KOPT-K1 (cell line): ENCODE results near the gene CLDND2.

ENCODE experiments used
- H3K27ac ChIP-seq: fragments of 200-600 bp; sonication (generic); 2 replicates; pipeline ENCODE4 v1.5.1; 2016; ENCODE audit warnings: antibody characterized with exemption, mild to moderate bottlenecking, low read depth, low read length; ENCODE audit not compliant: poor library complexity, severe bottlenecking
- H3K36me3 ChIP-seq: fragments of 200-600 bp; sonication (generic); 2 replicates; pipeline ENCODE4 v1.5.1; 2017; ENCODE audit warnings: antibody characterized with exemption, mild to moderate bottlenecking, low read length, moderate library complexity; ENCODE audit not compliant: insufficient read depth
- H3K9me3 ChIP-seq: fragments of 200-600 bp; sonication (generic); 2 replicates; pipeline ENCODE4 v1.5.1; 2017; ENCODE audit warnings: antibody characterized with exemption, low read length, mild to moderate bottlenecking; ENCODE audit not compliant: insufficient read depth, poor library complexity, severe bottlenecking

CLDND2 gene

DNA sequence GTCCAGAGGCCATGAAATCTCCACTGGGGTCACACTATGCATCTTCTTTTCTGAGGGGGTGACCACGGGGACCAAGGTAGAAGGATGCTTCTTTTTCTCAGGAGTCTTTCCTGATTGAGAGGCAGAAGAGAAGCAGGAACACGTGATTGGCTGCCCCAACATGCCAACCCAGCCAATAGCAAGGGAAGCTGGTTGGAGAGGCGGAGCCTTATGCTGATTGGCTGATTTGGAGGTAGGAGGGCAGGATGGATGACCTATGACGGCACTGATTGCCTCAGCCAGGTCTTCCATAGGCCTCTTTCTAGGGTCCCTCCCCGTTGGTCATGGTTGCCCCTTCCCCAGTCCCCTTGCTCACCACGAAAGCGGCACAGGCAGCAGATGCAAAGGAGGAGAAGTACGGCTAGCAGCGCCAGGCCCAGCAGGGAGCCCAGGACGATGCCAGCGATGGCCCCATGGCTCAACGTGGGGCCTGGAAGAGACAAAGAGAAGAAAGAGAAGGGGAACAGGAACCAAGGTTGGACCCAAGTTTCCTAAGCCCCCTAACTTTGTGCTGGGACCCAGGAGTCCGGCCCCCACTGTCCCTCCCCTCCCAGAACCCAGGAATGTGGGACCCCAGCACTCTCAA lies 34.9 kb downstream of the CLDND2 start:
- Histone ChIP-seq H3K9me3 (peaks cover 8% of the 10 kb centered on the region), H3K27ac (no peak overlapping the region), H3K36me3 (no peaks in the 10 kb centered on the region)

DNA sequence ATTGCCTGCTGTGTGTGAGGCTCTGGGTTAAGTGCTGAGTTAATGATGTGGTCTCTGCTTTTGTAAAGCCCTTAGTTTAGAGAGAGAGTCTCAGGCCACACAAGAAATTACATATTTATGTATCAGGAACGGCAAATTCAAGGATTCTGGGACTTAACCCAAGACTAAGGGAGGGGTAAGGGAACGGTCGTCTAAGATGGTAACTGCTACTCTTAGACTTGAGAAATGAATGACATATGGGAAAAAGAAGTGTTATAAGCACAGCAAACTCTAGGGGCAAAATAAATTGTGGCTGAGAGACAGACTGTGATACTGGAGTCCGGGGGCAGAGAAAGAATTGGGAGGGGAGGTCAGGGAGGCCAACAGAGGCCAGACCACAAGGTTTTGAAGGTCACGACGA lies 37.1 kb downstream of the CLDND2 start:
- Histone ChIP-seq H3K9me3 (peaks cover 8% of the 10 kb centered on the region), H3K36me3 (no peaks in the 10 kb centered on the region), H3K27ac (no peak overlapping the region)

DNA sequence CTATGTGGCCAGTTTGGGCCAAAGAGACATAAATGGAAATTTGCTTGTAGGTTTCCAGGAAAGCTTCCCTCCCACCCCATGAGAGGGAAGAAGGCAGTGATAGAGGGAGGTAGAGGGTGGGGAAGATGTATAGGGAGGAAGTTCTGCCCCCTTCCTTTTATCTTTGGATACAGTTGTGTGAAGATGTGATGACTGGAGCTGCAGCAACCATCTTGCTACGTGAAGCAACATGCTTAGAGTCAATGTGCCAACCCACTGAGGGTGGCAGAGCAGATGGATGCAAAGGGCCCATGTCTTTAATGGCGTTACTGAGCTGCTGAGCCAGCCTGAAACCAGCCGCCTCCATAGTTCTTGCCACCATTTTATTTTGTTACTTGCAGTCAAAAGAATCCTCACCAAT lies 37.6 kb downstream of the CLDND2 start:
- Histone ChIP-seq H3K9me3 (peaks cover 8% of the 10 kb centered on the region), H3K27ac (no peak overlapping the region), H3K36me3 (no peaks in the 10 kb centered on the region)

DNA sequence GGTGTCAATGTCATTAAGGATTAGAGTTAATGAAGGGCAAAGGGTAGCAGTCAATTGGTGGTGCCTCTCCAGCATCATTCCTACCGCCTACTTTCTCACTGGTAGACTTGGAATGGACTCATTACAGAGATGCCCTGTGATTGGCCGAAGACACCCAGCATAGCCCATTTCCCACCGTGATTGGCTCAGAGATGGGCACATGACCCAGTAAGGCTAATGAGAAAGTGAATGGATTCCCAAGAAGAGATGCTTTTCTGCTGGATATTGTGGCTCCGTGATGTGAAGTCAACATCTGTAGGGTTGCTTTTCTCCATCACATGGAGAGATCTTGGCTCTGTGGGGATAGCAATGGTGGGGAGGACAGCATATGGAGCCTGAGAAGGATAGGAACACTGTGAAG lies 38.4 kb downstream of the CLDND2 start:
- no peak overlapping the region for H3K27ac ChIP-seq
- peaks cover 8% of the 10 kb centered on the region for H3K9me3 ChIP-seq
- H3K36me3 ChIP-seq = no peaks in the 10 kb centered on the region

DNA sequence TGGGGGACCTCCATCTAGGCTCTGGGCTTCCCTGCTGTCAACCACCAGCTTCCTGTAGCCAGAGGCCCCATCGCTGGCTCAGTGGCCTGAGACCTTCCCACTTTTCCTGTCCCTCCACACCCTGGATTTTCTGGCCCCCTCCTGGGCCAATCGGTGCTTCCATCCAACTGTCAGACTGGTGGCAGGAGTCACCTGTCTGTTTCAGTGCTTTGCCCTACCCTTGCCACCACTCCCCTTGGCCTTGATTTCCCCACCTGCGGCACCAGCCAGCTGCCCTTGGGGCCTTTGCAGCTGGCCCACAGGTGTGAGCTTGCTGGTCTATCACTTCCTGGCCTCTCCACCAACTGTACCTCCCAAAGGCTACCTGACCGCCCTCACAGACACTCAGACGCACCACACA lies 39.4 kb downstream of the CLDND2 start:
- H3K9me3 ChIP-seq = peaks cover 8% of the 10 kb centered on the region
- H3K36me3 ChIP-seq = no peaks in the 10 kb centered on the region
- H3K27ac ChIP-seq = no peak overlapping the region

DNA sequence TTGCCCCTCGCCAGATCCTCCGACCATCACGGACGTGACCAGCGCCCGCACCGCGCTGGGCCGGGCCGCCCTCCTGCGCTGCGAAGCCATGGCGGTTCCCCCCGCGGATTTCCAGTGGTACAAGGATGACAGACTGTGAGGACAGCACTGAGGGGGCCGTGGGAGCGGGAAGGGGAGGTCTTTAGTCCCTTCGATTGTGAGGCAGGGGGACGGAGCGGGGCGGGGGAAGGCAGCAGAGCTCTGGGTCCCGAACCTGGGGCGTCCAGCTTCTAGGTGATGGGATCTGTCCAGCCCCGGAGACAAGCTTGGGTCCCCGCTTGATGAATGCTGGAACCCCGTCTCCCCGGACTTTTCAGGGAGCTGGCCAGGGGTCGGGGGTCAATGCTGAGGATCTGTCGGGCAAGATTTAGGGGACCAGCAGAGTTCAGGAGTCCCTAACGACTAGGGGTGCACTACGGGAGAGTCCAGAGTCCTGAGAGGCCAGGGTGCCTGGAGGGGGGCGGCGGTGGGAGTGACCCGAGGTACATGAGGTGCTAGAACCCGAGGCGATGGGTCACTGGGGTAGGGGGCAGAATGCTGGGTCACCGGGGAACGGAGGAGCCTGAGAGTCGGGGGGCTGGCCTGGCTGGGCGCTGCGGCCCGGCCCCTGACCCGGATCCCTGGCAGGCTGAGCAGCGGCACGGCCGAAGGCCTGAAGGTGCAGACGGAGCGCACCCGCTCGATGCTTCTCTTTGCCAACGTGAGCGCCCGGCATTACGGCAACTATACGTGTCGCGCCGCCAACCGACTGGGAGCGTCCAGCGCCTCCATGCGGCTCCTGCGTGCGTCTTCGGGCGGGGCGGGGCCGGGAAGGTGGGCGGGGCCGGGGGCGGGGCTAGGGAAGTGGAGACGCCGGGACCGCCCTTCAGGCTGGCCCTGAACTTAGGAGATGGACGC lies 41.5 kb downstream of the CLDND2 start:
- no peak overlapping the region for H3K27ac ChIP-seq
- peaks cover 8% of the 10 kb centered on the region for H3K9me3 ChIP-seq
- H3K36me3 ChIP-seq = no peaks in the 10 kb centered on the region

DNA sequence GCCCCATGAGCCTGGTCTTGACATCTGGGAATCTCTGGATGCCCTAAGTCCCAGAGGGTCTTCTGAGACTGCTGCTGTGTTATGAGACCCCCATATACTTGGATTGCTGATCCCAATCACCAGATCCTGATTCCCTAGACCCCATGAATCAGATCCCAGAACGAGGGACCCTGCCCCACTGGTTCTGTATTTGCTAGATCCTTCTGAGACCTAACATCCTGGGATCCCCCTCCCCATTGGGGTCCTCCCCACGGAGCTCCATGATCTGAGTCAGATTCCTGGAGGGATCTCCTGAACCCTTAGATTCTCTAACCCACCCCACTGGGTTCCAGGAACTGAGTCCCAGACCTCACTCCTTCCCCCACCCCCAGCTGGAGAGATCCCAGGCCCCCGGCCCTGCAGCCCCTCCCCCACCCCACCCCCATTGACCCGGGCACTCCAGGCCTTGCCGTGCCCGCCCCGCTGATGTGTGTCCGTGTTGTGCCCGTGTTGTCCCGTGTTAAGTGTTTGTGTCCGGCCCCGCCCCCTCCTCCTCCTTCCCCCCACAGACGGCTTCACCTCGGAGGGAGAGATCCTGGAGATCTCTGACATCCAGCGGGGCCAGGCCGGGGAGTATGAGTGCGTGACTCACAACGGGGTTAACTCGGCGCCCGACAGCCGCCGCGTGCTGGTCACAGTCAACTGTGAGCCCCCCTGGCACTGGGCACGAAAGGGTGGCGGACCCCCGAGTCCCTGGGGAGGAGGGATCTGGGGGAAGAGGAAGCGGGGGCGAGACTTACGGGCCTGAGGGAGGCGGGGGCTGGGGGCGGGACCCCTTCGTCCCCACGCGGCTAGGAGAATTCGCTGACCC lies 42.4 kb downstream of the CLDND2 start:
- no peak overlapping the region for H3K27ac ChIP-seq
- no peaks in the 10 kb centered on the region for H3K36me3 ChIP-seq
- H3K9me3 ChIP-seq = peaks cover 7% of the 10 kb centered on the region

DNA sequence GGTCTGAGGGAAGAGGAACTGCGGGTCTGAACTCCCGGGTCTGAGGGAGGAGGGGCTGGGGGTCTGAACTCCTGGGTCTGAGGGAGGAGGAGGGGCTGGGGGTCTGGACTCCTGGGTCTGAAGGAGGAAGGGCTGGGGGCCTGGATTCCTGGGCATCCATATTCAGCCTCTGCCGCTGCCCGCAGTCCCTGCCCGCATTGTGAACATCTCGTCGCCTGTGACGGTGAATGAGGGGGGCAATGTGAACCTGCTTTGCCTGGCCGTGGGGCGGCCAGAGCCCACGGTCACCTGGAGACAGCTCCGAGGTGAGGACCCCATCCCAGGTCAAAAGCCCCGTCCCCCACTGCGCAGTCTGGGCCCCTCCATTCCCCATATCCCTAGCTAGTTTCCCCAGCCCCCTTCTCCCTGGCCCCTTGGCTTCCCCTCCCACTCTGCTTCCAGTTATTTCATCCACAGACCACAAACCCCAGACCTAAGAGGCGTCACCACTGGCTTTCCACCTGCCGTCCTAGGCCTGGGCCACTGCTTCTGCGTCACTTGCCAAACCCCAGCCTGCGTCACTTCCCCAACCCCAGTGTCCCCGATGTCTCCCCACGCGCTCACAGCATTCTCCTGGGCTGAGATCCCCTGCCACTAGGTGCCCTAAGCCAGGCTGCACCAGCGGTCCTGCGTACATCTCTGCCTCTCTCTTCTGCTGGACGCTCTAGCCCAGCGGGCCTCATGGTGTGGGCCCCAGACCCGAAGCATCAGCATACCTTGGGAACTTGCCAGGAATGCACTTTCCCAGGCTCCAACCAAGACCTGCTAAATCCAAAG lies 43.4 kb downstream of the CLDND2 start:
- no peaks in the 10 kb centered on the region for H3K9me3 ChIP-seq
- H3K36me3 ChIP-seq = no peaks in the 10 kb centered on the region
- H3K27ac ChIP-seq = no peak overlapping the region

DNA sequence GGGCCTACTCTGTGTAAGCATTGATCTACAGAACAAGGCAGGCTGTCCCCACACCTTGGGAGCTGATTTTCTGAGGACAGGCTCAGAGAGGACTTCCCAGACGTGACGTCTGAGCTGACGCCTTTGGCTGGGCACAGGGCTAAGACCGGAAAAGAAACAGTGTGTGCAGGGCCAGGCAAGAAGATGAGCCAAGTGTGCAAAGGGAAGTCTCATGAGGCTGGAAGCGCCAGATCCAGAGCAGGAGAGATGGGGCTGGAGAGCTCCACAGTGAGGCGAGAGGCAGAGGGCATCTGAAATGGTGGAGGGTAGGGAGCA lies 44.7 kb downstream of the CLDND2 start:
- no peak overlapping the region for H3K27ac ChIP-seq
- no peaks in the 10 kb centered on the region for H3K36me3 ChIP-seq
- no peaks in the 10 kb centered on the region for H3K9me3 ChIP-seq

DNA sequence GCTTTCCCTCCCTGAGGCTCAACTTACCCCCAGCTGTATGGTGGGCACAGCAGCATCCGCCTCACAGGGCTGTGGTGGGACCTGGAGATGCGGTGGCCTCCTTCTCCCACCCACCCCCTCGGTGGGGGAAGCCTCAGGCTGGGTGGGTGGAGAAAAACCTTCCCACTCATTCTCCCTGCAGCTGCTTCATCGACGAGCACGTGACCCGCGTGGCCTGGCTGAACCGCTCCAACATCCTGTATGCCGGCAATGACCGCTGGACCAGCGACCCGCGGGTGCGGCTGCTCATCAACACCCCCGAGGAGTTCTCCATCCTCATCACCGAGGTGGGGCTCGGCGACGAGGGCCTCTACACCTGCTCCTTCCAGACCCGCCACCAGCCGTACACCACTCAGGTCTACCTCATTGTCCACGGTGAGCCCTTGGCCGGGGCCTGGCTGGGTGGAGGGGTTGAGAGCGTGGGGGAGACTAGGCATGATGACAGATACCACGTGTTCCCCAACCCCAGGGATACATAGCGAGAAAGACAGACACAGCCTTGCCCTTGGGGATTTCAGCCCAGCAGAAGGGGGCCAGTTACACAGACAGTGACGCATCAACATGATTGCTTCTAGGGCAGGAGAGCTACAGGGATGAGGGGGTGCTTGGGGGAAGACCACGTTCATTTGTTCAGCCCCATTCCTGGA lies 45.2 kb downstream of the CLDND2 start:
- no peaks in the 10 kb centered on the region for H3K9me3 ChIP-seq
- no peaks in the 10 kb centered on the region for H3K36me3 ChIP-seq
- H3K27ac ChIP-seq = no peak overlapping the region

DNA sequence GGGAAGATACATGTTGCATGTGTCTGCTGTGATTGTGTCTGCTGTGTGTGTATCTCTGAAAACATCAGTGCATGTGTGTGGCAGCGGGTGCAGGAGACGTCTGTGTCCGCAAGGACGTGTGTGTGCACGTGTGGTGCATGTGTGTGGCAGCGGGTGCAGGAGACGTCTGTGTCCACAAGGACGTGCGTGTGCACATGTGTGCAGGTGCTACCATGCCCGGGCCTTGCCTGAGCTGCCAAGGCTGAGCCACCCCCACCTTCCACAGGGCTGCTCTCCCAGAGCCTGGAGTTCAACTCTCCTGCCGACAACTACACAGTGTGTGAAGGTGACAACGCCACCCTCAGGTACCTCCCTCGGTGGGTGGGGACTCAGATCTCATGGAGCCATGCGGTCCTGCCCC lies 47.0 kb downstream of the CLDND2 start:
- Histone ChIP-seq H3K9me3 (no peaks in the 10 kb centered on the region), H3K36me3 (no peaks in the 10 kb centered on the region), H3K27ac (no peak overlapping the region)

DNA sequence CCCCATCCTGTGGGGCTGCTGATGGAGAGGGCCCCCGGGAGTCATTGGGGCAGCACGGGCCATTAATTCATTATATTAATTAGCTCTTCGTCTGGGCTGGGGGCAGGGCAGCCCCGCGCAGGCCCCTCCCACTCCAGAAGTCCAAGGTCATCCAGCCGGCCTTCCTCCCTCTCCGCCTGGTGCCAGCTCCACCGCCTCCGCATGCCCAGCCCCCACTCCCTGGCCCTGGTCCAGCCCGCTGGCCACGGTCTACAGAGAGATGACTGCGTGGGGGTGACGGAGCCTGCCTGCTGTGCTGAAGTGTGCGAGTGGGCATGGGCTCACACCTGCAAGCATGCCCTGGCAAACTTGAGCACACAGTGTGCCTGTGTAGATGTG lies 48.5 kb downstream of the CLDND2 start:
- Histone ChIP-seq H3K36me3 (no peaks in the 10 kb centered on the region), H3K9me3 (no peaks in the 10 kb centered on the region), H3K27ac (no peak overlapping the region)

DNA sequence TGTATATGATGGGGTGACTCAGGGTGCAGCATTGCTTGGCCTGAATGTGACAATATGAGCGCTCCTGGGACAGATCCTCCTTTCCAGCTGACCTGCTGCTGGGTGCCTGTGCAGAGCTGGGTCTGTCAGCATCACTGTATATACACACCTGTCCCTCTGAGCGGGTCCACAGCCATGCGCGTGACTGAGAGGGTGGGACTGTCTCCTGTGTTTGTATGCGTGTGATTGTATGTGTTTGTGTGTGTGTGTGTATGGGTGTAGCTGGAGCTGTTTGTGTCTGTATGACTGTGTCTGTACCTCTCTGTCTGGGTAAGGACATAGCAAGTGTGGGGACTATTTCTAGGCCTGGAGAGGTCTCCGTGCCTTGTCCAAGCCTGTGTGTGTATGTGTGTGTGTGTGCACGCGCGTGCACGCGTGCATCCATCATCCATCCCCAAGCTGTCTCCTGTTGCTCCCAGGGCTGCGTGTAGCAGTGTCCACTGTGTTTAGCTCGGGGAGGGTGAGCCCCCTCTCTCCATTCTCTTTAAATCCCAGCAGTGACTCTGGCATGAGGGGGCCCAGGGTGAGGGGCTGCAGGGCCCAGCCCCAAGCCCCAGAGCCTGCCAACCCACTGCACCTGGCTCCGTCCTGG lies 49.0 kb downstream of the CLDND2 start:
- Histone ChIP-seq H3K27ac (no peak overlapping the region), H3K9me3 (no peaks in the 10 kb centered on the region), H3K36me3 (no peaks in the 10 kb centered on the region)
